NCI-H82 (cell line): ENCODE measurements around the gene SLC25A45.
"Not testable (repeated sequence)": the region's sequence is repeated elsewhere in the genome, so short reads cannot be mapped to it uniquely, and the experiment has no call there.

Source experiments
- DNase-seq: peaks from one replicate; lab custom pipeline; 2025; lab: John Stamatoyannopoulos, UW

SLC25A45 gene

GRCh38 chr11:65362966-65363365 is 19.5 kb downstream of the SLC25A45 start:
- no peak for DNase-seq

GRCh38 chr11:65362320-65362931 is 20.0 kb downstream of the SLC25A45 start:
- no peak for DNase-seq

- DNase-seq = no peak
Observed at GRCh38 chr11:65357856-65358356, 24.5 kb downstream of the SLC25A45 start.

- DNase-seq = no peak
Observed at GRCh38 chr11:65356394-65356972, 26.0 kb downstream of the SLC25A45 start.

- DNase-seq = no peak
Observed at GRCh38 chr11:65355776-65356393, 26.6 kb downstream of the SLC25A45 start.

GRCh38 chr11:65355013-65355775 is 27.3 kb downstream of the SLC25A45 start:
- peak; percentile 64 for DNase-seq

- DNase-seq = peak; percentile 97
Observed at GRCh38 chr11:65354265-65355012, 28.0 kb downstream of the SLC25A45 start, which contains the start of gene TIGD3. Gene TIGD3 (plus strand): TSS chr11:65354751. CDS start chr11:65355809, 1,058 bp downstream.

- no peak for DNase-seq
Observed at GRCh38 chr11:65353900-65354264, 28.6 kb downstream of the SLC25A45 start.

GRCh38 chr11:65353376-65353775 is 29.1 kb downstream of the SLC25A45 start:
- DNase-seq = no peak

GRCh38 chr11:65352783-65353182 is 29.7 kb downstream of the SLC25A45 start:
- no peak for DNase-seq

GRCh38 chr11:65351511-65351910 is 30.9 kb downstream of the SLC25A45 start:
- DNase-seq = no peak

GRCh38 chr11:65341856-65342255 is 40.6 kb downstream of the SLC25A45 start:
- DNase-seq = no peak

GRCh38 chr11:65340226-65340625 is 42.2 kb downstream of the SLC25A45 start:
- no peak for DNase-seq

GRCh38 chr11:65338676-65339075 is 43.8 kb downstream of the SLC25A45 start:
- no peak for DNase-seq

GRCh38 chr11:65334696-65335295 is 47.6 kb downstream of the SLC25A45 start:
- no peak for DNase-seq

GRCh38 chr11:65332591-65332990 is 49.9 kb downstream of the SLC25A45 start:
- not testable (repeated sequence) for DNase-seq

GRCh38 chr11:65330544-65330943 is 51.9 kb downstream of the SLC25A45 start:
- peak; percentile 9 for DNase-seq

GRCh38 chr11:65329944-65330403 is 52.5 kb downstream of the SLC25A45 start:
- peak; percentile 97 for DNase-seq

- DNase-seq = peak; percentile 45
Observed at GRCh38 chr11:65329478-65329877, 53.0 kb downstream of the SLC25A45 start.

- no peak for DNase-seq
Observed at GRCh38 chr11:65327021-65327420, 55.4 kb downstream of the SLC25A45 start.

- no peak for DNase-seq
Observed at GRCh38 chr11:65325435-65325834, 57.0 kb downstream of the SLC25A45 start.
